ENCODE data around the gene GNG3.
A peak's percentile ranks its signal among the peaks of the same experiment; 100 is the strongest.

GNG3 gene

GRCh38 chr11:62707277-62707861 is at the start of gene GNG3, which contains the start of gene BSCL2:
Gene GNG3, plus strand, starts transcription at chr11:62707676. Its CDS starts 620 bp downstream, at chr11:62708296.
Gene BSCL2, minus strand, starts transcription at chr11:62707424. Its CDS starts 229 bp downstream, at chr11:62707195.
- Histone ChIP-seq H2AFZ (ENCODE audit: low read length, unreplicated experiment) (no peak within 1 kb of the TSS), H3K27me3 (ENCODE audit: insufficient read depth, low read length) (no peaks in the 10 kb centered on the region), H3K4me1 (ENCODE audit: control insufficient read depth, insufficient read depth, low read length, unreplicated experiment) (peaks cover 27% of the 10 kb centered on the region), H3K79me2 (ENCODE audit: control insufficient read depth, insufficient read depth, low read length, unreplicated experiment) (no peaks in the 10 kb centered on the region), H3K4me3 (ENCODE audit: low read depth, low read length) (peak within 1 kb of the TSS; percentile 75), H3K27ac (ENCODE audit: low read depth, low read length) (no peak within 1 kb of the TSS), H3K36me3 (ENCODE audit: insufficient read depth, low read length) (peaks cover 18% of the 10 kb centered on the region)

GRCh38 chr11:62664405-62665074 is 42.9 kb upstream of the GNG3 start:
- H3K27me3 ChIP-seq (ENCODE audit: insufficient read depth, low read length): no peaks in the 10 kb centered on the region
- H2AFZ ChIP-seq (ENCODE audit: low read length, unreplicated experiment): peak overlapping the region; percentile 83
- H3K79me2 ChIP-seq (ENCODE audit: control insufficient read depth, insufficient read depth, low read length, unreplicated experiment): peaks cover 37% of the 10 kb centered on the region
- H3K36me3 ChIP-seq (ENCODE audit: insufficient read depth, low read length): peaks cover 15% of the 10 kb centered on the region; the same call in 1 of the 2 replicates
- H3K27ac ChIP-seq (ENCODE audit: low read depth, low read length): peak overlapping the region; percentile 42
- H3K4me3 ChIP-seq (ENCODE audit: low read depth, low read length): peak overlapping the region; percentile 99
- peaks cover 19% of the 10 kb centered on the region for H3K4me1 ChIP-seq (ENCODE audit: control insufficient read depth, insufficient read depth, low read length, unreplicated experiment)

- Histone ChIP-seq H3K79me2 (ENCODE audit: control insufficient read depth, insufficient read depth, low read length, unreplicated experiment) (peaks cover 37% of the 10 kb centered on the region), H3K36me3 (ENCODE audit: insufficient read depth, low read length) (peaks cover 15% of the 10 kb centered on the region; the same call in 1 of the 2 replicates), H3K4me3 (ENCODE audit: low read depth, low read length) (peak within 1 kb of the TSS; percentile 99)
These were observed 42.3 kb upstream of the GNG3 start, which contains the start of the genes C11orf98 and CSKMT for GRCh38 chr11:62665075-62665598. Gene C11orf98, minus strand, starts transcription at chr11:62665210. Its CDS starts 41 bp downstream, at chr11:62665169. Gene CSKMT, plus strand, starts transcription at chr11:62665312. Its CDS starts 568 bp downstream, at chr11:62665880.

GRCh38 chr11:62665599-62666258 is 41.7 kb upstream of the GNG3 start:
- Histone ChIP-seq H3K4me1 (ENCODE audit: control insufficient read depth, insufficient read depth, low read length, unreplicated experiment) (peaks cover 26% of the 10 kb centered on the region), H3K79me2 (ENCODE audit: control insufficient read depth, insufficient read depth, low read length, unreplicated experiment) (peaks cover 37% of the 10 kb centered on the region), H3K4me3 (ENCODE audit: low read depth, low read length) (peak overlapping the region; percentile 99), H3K36me3 (ENCODE audit: insufficient read depth, low read length) (peaks cover 15% of the 10 kb centered on the region; the same call in 1 of the 2 replicates), H3K27ac (ENCODE audit: low read depth, low read length) (peak overlapping the region; percentile 62), H2AFZ (ENCODE audit: low read length, unreplicated experiment) (no peak overlapping the region), H3K27me3 (ENCODE audit: insufficient read depth, low read length) (no peaks in the 10 kb centered on the region)

More at GRCh38 chr11:62665075-62665598, 42.3 kb upstream of the GNG3 start, which contains the start of the genes C11orf98 and CSKMT:
- Histone ChIP-seq H2AFZ (ENCODE audit: low read length, unreplicated experiment) (peak within 1 kb of the TSS; percentile 83), H3K4me1 (ENCODE audit: control insufficient read depth, insufficient read depth, low read length, unreplicated experiment) (peaks cover 25% of the 10 kb centered on the region), H3K27ac (ENCODE audit: low read depth, low read length) (peak within 1 kb of the TSS; percentile 62), H3K27me3 (ENCODE audit: insufficient read depth, low read length) (no peaks in the 10 kb centered on the region)

DNA sequence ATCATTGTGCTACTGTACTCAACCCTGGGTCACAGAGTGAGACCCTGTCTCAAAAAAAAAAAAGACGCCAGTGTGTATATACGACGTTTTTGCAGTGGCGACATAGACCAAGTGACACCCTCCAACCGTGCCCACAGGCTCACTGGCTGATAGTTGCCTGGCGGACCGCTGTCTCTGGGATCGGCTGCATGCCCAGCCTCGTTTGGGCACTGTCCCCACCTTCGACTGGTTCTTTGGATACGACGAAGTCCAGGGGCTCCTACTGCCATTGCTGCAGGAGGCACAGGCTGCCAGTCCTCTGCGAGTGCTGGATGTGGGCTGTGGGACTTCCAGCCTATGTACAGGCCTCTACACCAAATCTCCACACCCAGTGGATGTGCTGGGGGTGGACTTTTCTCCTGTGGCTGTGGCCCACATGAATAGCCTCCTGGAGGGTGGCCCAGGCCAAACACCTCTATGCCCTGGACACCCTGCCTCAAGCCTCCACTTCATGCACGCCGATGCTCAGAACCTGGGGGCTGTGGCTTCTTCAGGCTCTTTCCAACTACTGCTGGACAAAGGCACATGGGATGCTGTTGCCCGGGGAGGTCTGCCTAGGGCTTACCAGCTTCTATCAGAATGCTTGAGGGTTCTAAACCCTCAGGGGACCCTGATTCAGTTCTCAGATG is 41.1 kb upstream of the GNG3 start:
- Histone ChIP-seq H2AFZ (ENCODE audit: low read length, unreplicated experiment) (no peak overlapping the region), H3K4me1 (ENCODE audit: control insufficient read depth, insufficient read depth, low read length, unreplicated experiment) (peaks cover 26% of the 10 kb centered on the region), H3K36me3 (ENCODE audit: insufficient read depth, low read length) (peaks cover 15% of the 10 kb centered on the region; the same call in 1 of the 2 replicates), H3K4me3 (ENCODE audit: low read depth, low read length) (peak overlapping the region; percentile 99), H3K27me3 (ENCODE audit: insufficient read depth, low read length) (no peaks in the 10 kb centered on the region), H3K79me2 (ENCODE audit: control insufficient read depth, insufficient read depth, low read length, unreplicated experiment) (peaks cover 37% of the 10 kb centered on the region), H3K27ac (ENCODE audit: low read depth, low read length) (peak overlapping the region; percentile 62; the same call in 1 of the 2 replicates)

- Histone ChIP-seq H3K27me3 (ENCODE audit: insufficient read depth, low read length) (no peaks in the 10 kb centered on the region), H3K27ac (ENCODE audit: low read depth, low read length) (0 out of 2 replicates have a peak overlapping the region, but pooled peaks have one; percentile 10), H2AFZ (ENCODE audit: low read length, unreplicated experiment) (no peak overlapping the region), H3K4me3 (ENCODE audit: low read depth, low read length) (peak overlapping the region; percentile 99), H3K79me2 (ENCODE audit: control insufficient read depth, insufficient read depth, low read length, unreplicated experiment) (peaks cover 45% of the 10 kb centered on the region), H3K4me1 (ENCODE audit: control insufficient read depth, insufficient read depth, low read length, unreplicated experiment) (peaks cover 28% of the 10 kb centered on the region), H3K36me3 (ENCODE audit: insufficient read depth, low read length) (peaks cover 15% of the 10 kb centered on the region; the same call in 1 of the 2 replicates)
These were observed 40.0 kb upstream of the GNG3 start for GRCh38 chr11:62667460-62667859.

DNA sequence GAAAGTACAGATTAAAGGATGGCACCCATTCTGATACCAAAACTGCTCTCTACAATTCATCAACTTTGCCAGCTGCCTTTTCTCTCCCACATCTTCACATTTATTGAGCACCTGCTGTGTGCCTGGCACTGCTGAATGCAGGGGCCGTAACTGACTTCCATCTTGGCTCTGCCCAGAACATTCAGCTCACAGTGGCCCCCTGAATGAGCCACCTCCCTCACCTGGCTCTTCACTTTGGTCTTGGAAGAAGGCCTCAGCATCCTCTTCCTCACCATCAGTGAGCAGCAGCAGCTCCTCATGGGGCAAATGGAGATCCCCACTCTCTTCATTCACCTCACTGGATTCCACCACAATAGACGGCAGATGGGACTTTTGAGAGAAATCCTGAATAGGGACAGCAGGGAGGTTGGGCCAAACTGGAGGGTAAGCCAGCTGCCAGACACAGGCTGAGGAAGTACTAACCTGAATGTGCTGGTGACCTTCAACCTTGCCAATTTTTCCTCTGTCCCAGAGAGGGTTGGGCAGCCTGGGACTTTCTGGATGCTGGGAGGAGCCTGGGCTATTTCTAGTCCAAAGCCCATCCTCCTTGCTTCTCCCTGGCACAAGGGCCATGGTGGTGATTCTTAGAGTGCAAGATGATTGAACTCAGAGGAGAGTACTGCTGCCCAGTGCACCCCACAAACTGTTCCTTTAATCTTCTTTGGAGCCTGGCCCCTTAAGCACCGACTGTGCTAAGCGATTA is 37.9 kb upstream of the GNG3 start:
- Histone ChIP-seq H3K27me3 (ENCODE audit: insufficient read depth, low read length) (no peaks in the 10 kb centered on the region), H2AFZ (ENCODE audit: low read length, unreplicated experiment) (no peak overlapping the region), H3K27ac (ENCODE audit: low read depth, low read length) (peak overlapping the region; percentile 19), H3K79me2 (ENCODE audit: control insufficient read depth, insufficient read depth, low read length, unreplicated experiment) (peaks cover 47% of the 10 kb centered on the region), H3K36me3 (ENCODE audit: insufficient read depth, low read length) (peaks cover 12% of the 10 kb centered on the region; the same call in 1 of the 2 replicates), H3K4me1 (ENCODE audit: control insufficient read depth, insufficient read depth, low read length, unreplicated experiment) (peaks cover 36% of the 10 kb centered on the region), H3K4me3 (ENCODE audit: low read depth, low read length) (peak overlapping the region; percentile 11; the same call in 1 of the 2 replicates)

DNA sequence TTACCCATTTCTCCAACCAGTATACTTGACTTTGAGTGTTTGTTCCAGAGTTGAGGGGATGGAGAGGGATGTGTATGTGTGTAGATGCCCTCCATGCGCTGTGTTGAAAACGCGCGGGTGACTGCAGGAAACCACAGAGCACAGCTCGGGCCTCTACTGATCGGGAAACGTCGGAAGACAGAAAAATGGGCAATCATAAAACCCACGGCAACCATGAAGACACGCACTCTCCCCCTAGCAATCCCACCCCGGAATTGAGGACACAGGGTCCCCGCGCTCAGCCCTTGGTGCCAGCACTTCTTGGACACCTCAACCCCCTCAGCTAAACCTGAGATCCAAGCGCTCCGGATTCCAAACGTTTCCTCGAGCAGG is 36.3 kb upstream of the GNG3 start:
- H2AFZ ChIP-seq (ENCODE audit: low read length, unreplicated experiment): peak overlapping the region; percentile 73
- H3K4me1 ChIP-seq (ENCODE audit: control insufficient read depth, insufficient read depth, low read length, unreplicated experiment): peaks cover 35% of the 10 kb centered on the region
- peaks cover 12% of the 10 kb centered on the region; the same call in 1 of the 2 replicates for H3K36me3 ChIP-seq (ENCODE audit: insufficient read depth, low read length)
- H3K4me3 ChIP-seq (ENCODE audit: low read depth, low read length): peak overlapping the region; percentile 84
- peaks cover 34% of the 10 kb centered on the region for H3K79me2 ChIP-seq (ENCODE audit: control insufficient read depth, insufficient read depth, low read length, unreplicated experiment)
- no peaks in the 10 kb centered on the region for H3K27me3 ChIP-seq (ENCODE audit: insufficient read depth, low read length)
- peak overlapping the region; percentile 73 for H3K27ac ChIP-seq (ENCODE audit: low read depth, low read length)

GRCh38 chr11:62671608-62672389 is 35.7 kb upstream of the GNG3 start, which contains the start of the genes LBHD1 and UQCC3:
Gene LBHD1, minus strand, starts transcription at chr11:62672267. Its CDS starts 2,236 bp downstream, at chr11:62670031.
Gene UQCC3, plus strand, starts transcription at chr11:62671673. Its CDS starts 73 bp downstream, at chr11:62671746.
- H3K79me2 ChIP-seq (ENCODE audit: control insufficient read depth, insufficient read depth, low read length, unreplicated experiment): peaks cover 28% of the 10 kb centered on the region
- no peaks in the 10 kb centered on the region for H3K27me3 ChIP-seq (ENCODE audit: insufficient read depth, low read length)
- peak within 1 kb of the TSS; percentile 73 for H3K27ac ChIP-seq (ENCODE audit: low read depth, low read length)
- H3K36me3 ChIP-seq (ENCODE audit: insufficient read depth, low read length): peaks cover 8% of the 10 kb centered on the region; the same call in 1 of the 2 replicates
- H2AFZ ChIP-seq (ENCODE audit: low read length, unreplicated experiment): peak within 1 kb of the TSS; percentile 73
- peak within 1 kb of the TSS; percentile 84 for H3K4me3 ChIP-seq (ENCODE audit: low read depth, low read length)
- peaks cover 29% of the 10 kb centered on the region for H3K4me1 ChIP-seq (ENCODE audit: control insufficient read depth, insufficient read depth, low read length, unreplicated experiment)
